Lung (tissue), 12 donors: Measurements from ENCODE around the gene HOXA6. TPM values are rescaled to one million over a fixed set of nuclear protein-coding genes. Genes with fewer than 3 reads are reported as not detected.

Experiments used
- ATAC-seq: fragments of 200-7000 bp; cut with Tn5 transposase; one replicate; pipeline ENCODE4 v1.9.1; 2020; ENCODE audit warnings: moderate number of reproducible peaks; ENCODE audit not compliant: insufficient read depth, low FRiP score
- DNase-seq, 3 donors: peaks; one replicate each; pipeline ENCODE4 v3.0.0-alpha.2; 2013 to 2017
- H3K27ac ChIP-seq, 2 donors: one replicate each; pipeline ENCODE4 v1.5.1; 2013; ENCODE audit warnings: mild to moderate bottlenecking in 2 of 2, moderate library complexity in 2 of 2, control low read depth in 1 of 2, inconsistent platforms in 1 of 2, low read depth in 1 of 2, low read length in 1 of 2
- H3K27me3 ChIP-seq, 3 donors: one replicate each; pipeline ENCODE4 v1.5.1; 2013; ENCODE audit warnings: low read length in 2 of 3; ENCODE audit not compliant: control insufficient read depth in 3 of 3, insufficient read depth in 3 of 3
- H3K36me3 ChIP-seq, 4 donors: one replicate each; pipeline ENCODE4 v1.5.1; 2013; ENCODE audit warnings: low read length in 4 of 4, mild to moderate bottlenecking in 1 of 4, moderate library complexity in 1 of 4; ENCODE audit not compliant: control insufficient read depth in 4 of 4, insufficient read depth in 4 of 4
- H3K4me1 ChIP-seq, 5 donors: one replicate each; pipeline ENCODE4 v1.5.1; 2013; ENCODE audit warnings: low read length in 5 of 5, mild to moderate bottlenecking in 2 of 5, moderate library complexity in 1 of 5; ENCODE audit not compliant: control insufficient read depth in 5 of 5, insufficient read depth in 5 of 5
- H3K4me3 ChIP-seq: one replicate; pipeline ENCODE4 v1.5.1; 2013; ENCODE audit warnings: mild to moderate bottlenecking, control low read depth, moderate library complexity
- H3K9ac ChIP-seq, 2 donors: one replicate each; pipeline ENCODE4 v1.5.1; 2013; ENCODE audit warnings: low read length in 2 of 2, control low read depth in 1 of 2; ENCODE audit not compliant: insufficient read depth in 1 of 2
- H3K9me3 ChIP-seq, 4 donors: one replicate each; pipeline ENCODE4 v1.5.1; 2013; ENCODE audit warnings: low read length in 3 of 4, mild to moderate bottlenecking in 1 of 4, moderate library complexity in 1 of 4; ENCODE audit not compliant: control insufficient read depth in 4 of 4, insufficient read depth in 3 of 4
- WGBS, 2 donors: extraction: QIAGEN DNeasy Blood & Tissue Kit; methylation state at CpG; one replicate each; pipeline ENCODE4 v1.1.7; 2013; 5-methylcytosine and 5-hydroxymethylcytosine counted together
- polyA plus RNA-seq, 2 donors: library from polyadenylated mRNA; stranded (reverse); fragments of 200-250 nt; gene quantifications; one replicate each; pipeline ENCODE4 v1.2.1, GENCODE V29; 2013
- total RNA-seq, 2 donors: library from RNA; depleted of rRNA in 1 of 2; stranded (reverse); fragments of >200 nt in 1 of 2; gene quantifications; one replicate each; pipeline ENCODE4 v1.2.1, GENCODE V29; 2014 to 2021
- TF ChIP-seq, protein P1 (sequence below): IDR thresholded peaks from 2 replicates; pipeline ENCODE4 v1.5.1; 2012; ENCODE audit warnings: mild to moderate bottlenecking; ENCODE audit errors: control extremely low read depth, extremely low read depth
- donor health status: control.
- donor health status: control.
- donor health status: Bipolar disorder and iron deficiency.
- donor health status: healthy.
- donor health status: DM: yes; HTN: yes; CAD: no.

HOXA6 gene
- total and polyA plus RNA-seq, 4 donors, result 0.49 to 7.7 (median 2.8) TPM

DNA sequence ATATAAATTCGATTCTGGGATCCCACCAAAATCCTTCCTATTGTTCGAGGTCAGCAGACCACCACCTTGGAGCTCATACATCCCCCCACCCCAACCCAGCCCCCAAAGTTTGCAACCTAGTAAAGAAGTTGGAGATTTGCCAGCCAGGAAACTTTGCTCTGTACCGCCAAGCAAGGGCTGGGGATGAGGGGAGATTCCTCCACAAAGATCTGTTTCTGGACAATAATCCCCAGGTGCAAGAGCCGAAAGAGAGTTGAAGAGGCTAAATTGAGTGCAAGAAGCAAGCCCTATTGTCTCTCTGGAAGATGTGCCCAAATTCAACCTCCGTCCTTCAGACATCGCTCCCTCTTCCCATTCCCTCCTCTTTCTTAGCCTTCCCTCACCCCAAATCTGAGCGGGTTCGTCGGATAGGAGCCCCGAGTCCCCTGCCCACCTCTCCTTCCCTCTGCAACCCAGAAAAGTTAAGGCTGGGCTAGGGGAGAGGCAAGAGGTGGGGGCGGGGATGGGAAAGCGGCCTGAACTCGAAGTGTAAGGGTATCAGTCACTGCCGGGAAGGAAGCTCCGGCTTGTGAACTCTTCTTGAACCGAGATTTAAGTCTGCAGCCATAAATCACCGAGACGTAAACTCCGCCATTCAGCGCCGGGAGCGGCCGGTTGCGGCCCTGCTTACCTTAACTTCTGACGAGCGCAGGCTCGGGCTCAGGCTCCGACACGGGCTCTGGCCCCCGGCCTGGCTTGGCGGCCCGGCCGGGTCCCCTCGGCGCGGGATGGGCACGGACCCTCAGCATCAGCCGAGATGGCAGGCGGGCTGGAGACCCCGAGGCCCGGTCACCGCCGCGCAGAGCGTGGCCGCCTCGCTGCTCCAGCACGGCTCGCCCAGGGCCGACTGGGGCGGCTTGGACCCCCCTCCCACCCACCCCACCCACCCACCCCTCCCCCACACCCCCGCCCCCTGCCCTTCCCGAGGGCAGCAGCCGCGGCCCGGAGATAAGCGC, 34.3 kb downstream of the HOXA6 start:
- TF ChIP-seq, protein P1, sequence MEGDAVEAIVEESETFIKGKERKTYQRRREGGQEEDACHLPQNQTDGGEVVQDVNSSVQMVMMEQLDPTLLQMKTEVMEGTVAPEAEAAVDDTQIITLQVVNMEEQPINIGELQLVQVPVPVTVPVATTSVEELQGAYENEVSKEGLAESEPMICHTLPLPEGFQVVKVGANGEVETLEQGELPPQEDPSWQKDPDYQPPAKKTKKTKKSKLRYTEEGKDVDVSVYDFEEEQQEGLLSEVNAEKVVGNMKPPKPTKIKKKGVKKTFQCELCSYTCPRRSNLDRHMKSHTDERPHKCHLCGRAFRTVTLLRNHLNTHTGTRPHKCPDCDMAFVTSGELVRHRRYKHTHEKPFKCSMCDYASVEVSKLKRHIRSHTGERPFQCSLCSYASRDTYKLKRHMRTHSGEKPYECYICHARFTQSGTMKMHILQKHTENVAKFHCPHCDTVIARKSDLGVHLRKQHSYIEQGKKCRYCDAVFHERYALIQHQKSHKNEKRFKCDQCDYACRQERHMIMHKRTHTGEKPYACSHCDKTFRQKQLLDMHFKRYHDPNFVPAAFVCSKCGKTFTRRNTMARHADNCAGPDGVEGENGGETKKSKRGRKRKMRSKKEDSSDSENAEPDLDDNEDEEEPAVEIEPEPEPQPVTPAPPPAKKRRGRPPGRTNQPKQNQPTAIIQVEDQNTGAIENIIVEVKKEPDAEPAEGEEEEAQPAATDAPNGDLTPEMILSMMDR, result no peak
- Histone ChIP-seq H3K4me3 (peak overlapping the region; percentile 55), H3K27me3 (peaks cover 0 to 51% (median 3%) of the 10 kb centered on the region in 3 donors), H3K4me1 (peaks cover 0 to 43% (median 18%) of the 10 kb centered on the region in 5 donors), H3K9me3 (no peaks in the 10 kb centered on the region), H3K36me3 (peaks cover 0 to 61% (median 6%) of the 10 kb centered on the region in 4 donors), H3K9ac (peak overlapping the region in 1 of 2 donors; percentile 95), H3K27ac (peak overlapping the region; percentile 41 to 92)
- peak; percentile 32 for ATAC-seq
- DNase-seq, result peak; percentile 88 to 96 (median 88)
- 35 to 60% methylated on average over 48 to 57 of the region's 57 CpGs for WGBS, 2 donors

DNA sequence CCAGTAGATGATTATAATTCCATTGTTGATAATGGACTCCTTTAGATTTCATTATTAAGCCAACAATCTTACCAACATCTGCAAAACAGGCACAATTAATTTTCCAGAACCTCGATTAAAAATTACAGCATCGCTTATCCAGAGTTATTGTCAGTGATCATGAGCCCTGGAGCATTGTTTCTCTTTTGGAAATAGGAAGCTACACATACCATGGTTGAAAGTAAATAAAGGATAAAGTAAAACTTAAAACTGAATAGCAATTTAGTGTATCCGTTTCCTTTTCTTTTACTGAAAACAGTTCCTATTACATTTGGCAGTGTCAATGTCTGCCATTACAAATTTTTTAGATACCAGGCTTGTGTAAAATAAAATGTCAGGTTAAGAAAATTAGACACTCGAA, 35.2 kb downstream of the HOXA6 start:
- no peaks in the 10 kb centered on the region for H3K9me3 ChIP-seq
- peak in 1 of 3 donors; percentile 39 for DNase-seq
- no peak overlapping the region for H3K4me3 ChIP-seq
- H3K27ac ChIP-seq, result no peak overlapping the region
- H3K9ac ChIP-seq, result peak overlapping the region in 1 of 2 donors; percentile 95
- 38 to 67% methylated on average over 4 of the region's 4 CpGs for WGBS, 2 donors
- ATAC-seq, result no peak
- peaks cover 0 to 54% (median 6%) of the 10 kb centered on the region in 3 donors for H3K27me3 ChIP-seq
- H3K4me1 ChIP-seq, result peaks cover 0 to 44% (median 18%) of the 10 kb centered on the region in 5 donors
- TF ChIP-seq, protein P1, result no peak
- peaks cover 0 to 54% (median 6%) of the 10 kb centered on the region in 4 donors for H3K36me3 ChIP-seq

DNA sequence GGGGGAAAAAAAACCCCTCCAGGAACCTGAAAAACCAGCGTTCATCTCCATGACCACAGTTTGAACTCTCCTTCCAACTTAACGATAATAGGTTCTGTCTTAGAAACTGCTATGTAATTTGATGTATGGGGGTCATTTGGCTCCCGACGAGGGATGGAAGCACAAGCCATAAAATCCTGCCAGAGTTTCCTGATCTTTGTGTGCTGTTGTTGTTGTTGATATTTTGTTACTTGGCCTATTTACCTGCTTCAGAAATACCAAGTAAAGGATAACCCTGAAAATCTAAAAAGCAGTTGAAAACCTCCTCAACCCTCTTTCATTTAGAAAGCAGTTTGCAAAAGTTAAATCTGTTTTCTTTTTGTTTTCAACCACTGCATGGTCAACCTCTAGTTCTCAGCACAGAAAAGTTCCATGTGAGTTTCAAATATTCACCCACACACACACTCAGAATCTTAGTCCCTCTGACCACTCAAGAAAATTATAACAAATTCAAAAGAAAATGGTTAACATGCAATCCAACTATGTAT, 35.8 kb downstream of the HOXA6 start:
- Histone ChIP-seq H3K4me1 (peaks cover 0 to 38% (median 18%) of the 10 kb centered on the region in 5 donors), H3K9me3 (no peaks in the 10 kb centered on the region), H3K4me3 (no peak overlapping the region), H3K9ac (peak overlapping the region; percentile 37 to 95), H3K27me3 (peaks cover 0 to 54% (median 3%) of the 10 kb centered on the region in 3 donors), H3K36me3 (peaks cover 0 to 48% (median 6%) of the 10 kb centered on the region in 4 donors), H3K27ac (no peak overlapping the region)
- DNase-seq (peak in 1 of 3 donors; percentile 87), ATAC-seq (no peak)
- TF ChIP-seq, protein P1, result no peak
- WGBS, 2 donors, result 34 to 50% methylated on average over 4 of the region's 4 CpGs
